SK-N-SH (cell line): Measurements from ENCODE around the gene ITFG1. TPM values are rescaled to one million over a fixed set of nuclear protein-coding genes. Genes with fewer than 3 reads are reported as not detected.

ENCODE experiments used
- CTCF ChIA-PET: fragments of 300-600, 350-600 bp; formaldehyde crosslinking; extraction: SDS; loops from one replicate; lab custom pipeline; 2021; lab: Yijun Ruan, JAX
- POLR2A ChIA-PET: fragments of 350-600 bp; sonication (Branson Sonifier 250); formaldehyde crosslinking; extraction: SDS; loops from one replicate; lab custom pipeline; 2020; ENCODE audit warnings: antibody characterized with exemption, inconsistent platforms; lab: Yijun Ruan, JAX
- DNase-seq: peaks from one replicate; pipeline ENCODE4 v3.0.0; 2012
- H2AFZ ChIP-seq: fragments of 200-600 bp; sonication (generic); 2 replicates; pipeline ENCODE4 v1.8.1; 2016; ENCODE audit warnings: antibody characterized with exemption, mild to moderate bottlenecking, low read depth
- H3F3A ChIP-seq: fragments of 200-600 bp; sonication (generic); replicated peaks from 2 replicates; pipeline ENCODE3; 2016; ENCODE audit warnings: antibody characterized with exemption, mild to moderate bottlenecking; ENCODE audit not compliant: insufficient read depth
- H3K27ac ChIP-seq, 2 experiments: fragments of 200-500 bp in 1 of 2; fragments of 200-600 bp in 1 of 2; sonication (Bioruptor generic) in 1 of 2; sonication (generic), shearing (Covaris generic) in 1 of 2; 2 replicates each; pipeline versions ENCODE4 v1.5.1 to v1.6.1; 2014 to 2016; ENCODE audit warnings: low read depth in 2 of 2, inconsistent platforms in 1 of 2, low read length in 1 of 2, mild to moderate bottlenecking in 1 of 2, mixed read lengths in 1 of 2
- H3K27me3 ChIP-seq: fragments of 200-600 bp; sonication (generic), shearing (Covaris generic); 2 replicates; pipeline ENCODE4 v1.6.1; 2016; ENCODE audit warnings: mixed run types; ENCODE audit not compliant: insufficient read depth
- H3K36me3 ChIP-seq, 2 experiments: fragments of 200-500 bp in 1 of 2; fragments of 200-600 bp in 1 of 2; sonication (Bioruptor generic) in 1 of 2; sonication (generic) in 1 of 2; replicated peaks in 1 of 2; 2 replicates each; pipeline versions ENCODE3 to v1.5.1; 2014 to 2016; ENCODE audit warnings: low read length in 1 of 2, mild to moderate bottlenecking in 1 of 2; ENCODE audit not compliant: insufficient read depth in 2 of 2, control insufficient read depth in 1 of 2
- H3K4me1 ChIP-seq, 2 experiments: fragments of 200-500 bp in 1 of 2; fragments of 200-600 bp in 1 of 2; sonication (Bioruptor generic) in 1 of 2; sonication (generic), shearing (Covaris generic) in 1 of 2; 2 replicates each; pipeline versions ENCODE4 v1.5.1 to v1.6.1; 2014 to 2016; ENCODE audit warnings: low read depth in 1 of 2, low read length in 1 of 2, mixed run types in 1 of 2; ENCODE audit not compliant: insufficient read depth in 2 of 2, control insufficient read depth in 1 of 2
- H3K4me2 ChIP-seq: fragments of 200-600 bp; sonication (generic), shearing (Covaris generic); 2 replicates; pipeline ENCODE4 v1.6.1; 2017; ENCODE audit warnings: mixed run types
- H3K4me3 ChIP-seq, 2 experiments: fragments of 200-500 bp in 1 of 2; fragments of 200-600 bp in 1 of 2; sonication (Bioruptor generic) in 1 of 2; sonication (generic), shearing (Covaris generic) in 1 of 2; 2 replicates each; pipeline versions ENCODE4 v1.5.1 to v1.8.1; 2014 to 2016; ENCODE audit warnings: low read depth in 2 of 2, inconsistent platforms in 1 of 2, low read length in 1 of 2, mild to moderate bottlenecking in 1 of 2, mixed read lengths in 1 of 2, moderate library complexity in 1 of 2
- H3K79me2 ChIP-seq: fragments of 200-600 bp; sonication (generic); 2 replicates; pipeline ENCODE4 v1.8.1; 2017; ENCODE audit warnings: mild to moderate bottlenecking; ENCODE audit not compliant: insufficient read depth
- H3K9ac ChIP-seq: fragments of 200-600 bp; sonication (generic); 2 replicates; pipeline ENCODE4 v1.6.1; 2017; ENCODE audit warnings: mixed run types
- H3K9me2 ChIP-seq: fragments of 200-600 bp; sonication (generic); 2 replicates; pipeline ENCODE4 v1.6.1; 2017; ENCODE audit warnings: mixed run types
- H3K9me3 ChIP-seq: fragments of 200-600 bp; sonication (generic); 2 replicates; pipeline ENCODE4 v1.6.1; 2017; ENCODE audit warnings: mixed run types, mild to moderate bottlenecking, moderate library complexity
- H4K20me1 ChIP-seq: fragments of 200-600 bp; sonication (generic); 2 replicates; pipeline ENCODE4 v1.6.1; 2017; ENCODE audit warnings: mild to moderate bottlenecking, mixed run types; ENCODE audit not compliant: insufficient read depth
- CTCF ChIP-seq: fragments of 200-600 bp; sonication (generic); IDR thresholded peaks from 2 replicates; pipeline ENCODE4 v1.6.1; 2017; ENCODE audit warnings: antibody characterized with exemption, mild to moderate bottlenecking, moderate library complexity
- EP300 ChIP-seq, 2 experiments: IDR thresholded peaks; 2 replicates each; pipeline versions ENCODE4 v1.4.0 to v1.6.1; 2012; ENCODE audit warnings: borderline replicate concordance in 1 of 2, low read depth in 1 of 2, low read length in 1 of 2
- EZH2phosphoT487 ChIP-seq: fragments of 200-600 bp; sonication (generic); IDR thresholded peaks from 2 replicates; pipeline ENCODE4 v1.6.1; 2017; ENCODE audit warnings: low read depth, mixed run types, mild to moderate bottlenecking, antibody characterized with exemption, moderate library complexity, borderline replicate concordance
- FOXJ3 ChIP-seq: sonication (generic); formaldehyde crosslinking; IDR thresholded peaks from 2 replicates; pipeline ENCODE4 v1.5.1; 2020; ENCODE audit warnings: mild to moderate bottlenecking, missing genetic modification reagents
- GABPA ChIP-seq: IDR thresholded peaks from 2 replicates; pipeline ENCODE4 v1.4.0; 2012; ENCODE audit warnings: low read depth, mild to moderate bottlenecking
- GATA2 ChIP-seq: sonication (generic); formaldehyde crosslinking; IDR thresholded peaks from 2 replicates; pipeline ENCODE4 v1.5.0; 2020; ENCODE audit warnings: mild to moderate bottlenecking, missing genetic modification reagents
- JUND ChIP-seq: IDR thresholded peaks from 2 replicates; pipeline ENCODE4 v1.4.0; 2012
- MXI1 ChIP-seq: IDR thresholded peaks from 2 replicates; pipeline ENCODE4 v1.6.1; 2012; ENCODE audit warnings: mild to moderate bottlenecking, low read depth, low read length, improper control_type of control experiment
- NFIC ChIP-seq: IDR thresholded peaks from 2 replicates; pipeline ENCODE4 v1.4.0; 2012; ENCODE audit warnings: borderline replicate concordance
- POLR2AphosphoS5 ChIP-seq: IDR thresholded peaks from 2 replicates; pipeline ENCODE4 v1.6.1; 2012; ENCODE audit warnings: low read depth, low read length
- RAD21 ChIP-seq: IDR thresholded peaks from 2 replicates; pipeline ENCODE4 v1.6.1; 2012; ENCODE audit warnings: mild to moderate bottlenecking, low read length
- RCOR1 ChIP-seq: fragments of 150-350 bp; IDR thresholded peaks from 2 replicates; pipeline ENCODE4 v1.6.1; 2017; ENCODE audit warnings: antibody characterized with exemption, low read length
- RFX5 ChIP-seq: IDR thresholded peaks from 2 replicates; pipeline ENCODE4 v1.6.1; 2012; ENCODE audit warnings: mild to moderate bottlenecking, improper control_type of control experiment, low read length
- SMC3 ChIP-seq: IDR thresholded peaks from 2 replicates; pipeline ENCODE4 v1.6.1; 2012; ENCODE audit warnings: low read depth, low read length, improper control_type of control experiment
- TCF12 ChIP-seq: IDR thresholded peaks from 2 replicates; pipeline ENCODE4 v1.4.0; 2012
- YY1 ChIP-seq: IDR thresholded peaks from 2 replicates; pipeline ENCODE4 v1.4.0; 2012; ENCODE audit warnings: low read depth, mild to moderate bottlenecking
- ZBTB33 ChIP-seq: IDR thresholded peaks from 2 replicates; pipeline ENCODE4 v1.4.0; 2012; ENCODE audit warnings: low read depth, borderline replicate concordance
- WGBS: methylation state at CpG from one replicate; pipeline ENCODE4 v1.1.6; 2017; ENCODE audit warnings: low lambda C conversion rate; 5-methylcytosine and 5-hydroxymethylcytosine counted together
- polyA plus RNA-seq, 3 experiments: library from polyadenylated mRNA; depleted of rRNA; stranded (reverse); fragments of >200 nt; gene quantifications; 2 replicates each; pipeline ENCODE4 v1.2.3, GENCODE V29; 2012
- TF ChIP-seq, protein P1 (sequence below): IDR thresholded peaks from 2 replicates; pipeline ENCODE4 v1.6.1; 2012; ENCODE audit warnings: mild to moderate bottlenecking, low read depth, low read length, moderate library complexity

ITFG1 gene
- polyA plus RNA-seq, 1 of the 3 experiments (the other 2 are of a cell fraction): 48.6 TPM

DNA sequence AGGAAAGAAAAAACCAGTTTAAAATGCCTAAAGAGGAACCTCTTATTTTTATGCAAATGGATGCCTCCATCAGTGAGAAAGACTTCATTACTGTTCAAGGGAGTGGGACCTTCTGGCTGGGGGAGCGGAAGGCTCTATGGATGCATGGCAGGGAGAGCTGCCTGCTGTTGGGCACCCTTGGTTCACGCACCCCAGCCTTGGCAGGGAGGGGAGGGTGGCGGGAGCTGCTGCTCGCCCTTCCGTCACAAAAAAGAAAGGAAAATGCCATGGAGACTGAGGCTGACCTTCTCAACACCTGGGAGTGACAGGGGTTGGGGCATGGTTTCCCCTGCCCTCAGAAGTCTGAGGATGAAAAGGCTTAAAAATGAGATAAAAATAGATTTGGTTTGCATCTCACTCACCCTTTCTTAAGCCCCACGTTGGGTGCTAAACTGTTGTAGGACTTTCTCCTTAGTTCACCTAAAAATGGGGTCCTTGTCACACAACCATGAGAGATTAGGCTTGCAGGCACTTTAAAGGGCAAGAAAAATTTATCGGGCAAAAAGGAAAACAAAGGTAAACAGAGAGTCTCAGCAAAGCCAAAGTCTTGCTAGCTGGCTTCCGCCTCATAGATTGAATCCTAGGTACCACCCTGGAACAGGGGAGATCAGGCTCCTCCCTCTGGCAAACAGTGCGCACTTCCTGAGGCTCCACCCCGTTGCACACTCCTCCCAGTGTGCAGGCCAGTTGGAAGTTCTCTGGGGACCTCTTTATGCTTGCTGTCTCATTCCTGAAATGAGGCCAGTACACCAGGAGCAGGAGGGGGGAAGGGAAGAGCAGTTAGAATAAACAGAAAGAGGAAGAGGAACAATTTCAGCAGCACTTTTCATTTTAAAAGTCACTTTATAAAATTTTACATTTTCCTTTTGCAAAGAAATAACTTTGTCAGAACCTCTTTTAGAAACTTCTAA lies 31.8 kb upstream of the ITFG1 start:
- no peaks in the 10 kb centered on the region for H3F3A ChIP-seq
- no peak overlapping the region for H3K27ac ChIP-seq
- TF ChIP-seq SMC3 (no peak), ZBTB33 (no peak), RFX5 (no peak), EP300 (IDR thresholded peaks at IDR 0.05; ENCODE audit: borderline replicate concordance in 1 of 2, low read depth in 1 of 2, low read length in 1 of 2) (no peak), POLR2AphosphoS5 (no peak)
- ChIA-PET POLR2A (no interaction called here), CTCF (interaction anchor here (0.6 kb wide), 2 partner anchors 351 to 641 kb away, joined by 3 read pairs; no protein-coding TSS in a partner anchor)
- H3K36me3 ChIP-seq: no peaks in the 10 kb centered on the region
- no peak overlapping the region for H3K4me2 ChIP-seq
- H2AFZ ChIP-seq: no peak overlapping the region
- no peak overlapping the region for H3K9ac ChIP-seq
- no peaks in the 10 kb centered on the region for H3K27me3 ChIP-seq
- DNase-seq: no peak
- H3K4me3 ChIP-seq: no peak overlapping the region
- peaks cover 20% of the 10 kb centered on the region for H3K79me2 ChIP-seq
- no peaks in the 10 kb centered on the region for H3K9me2 ChIP-seq
- H3K4me1 ChIP-seq: no peaks in the 10 kb centered on the region; a peak in 1 of 4 replicates
- WGBS: 91% methylated on average over 10 of the region's 10 CpGs
- peaks cover 9% of the 10 kb centered on the region for H3K9me3 ChIP-seq
- H4K20me1 ChIP-seq: no peaks in the 10 kb centered on the region

GRCh38 chr16:47492036-47492427 lies 31.2 kb upstream of the ITFG1 start:
- no peak for DNase-seq
- Histone ChIP-seq H3K27me3 (no peaks in the 10 kb centered on the region), H3K27ac (no peak overlapping the region), H3F3A (no peaks in the 10 kb centered on the region), H3K9me3 (peaks cover 10% of the 10 kb centered on the region), H2AFZ (no peak overlapping the region), H3K79me2 (peaks cover 20% of the 10 kb centered on the region), H3K4me3 (no peak overlapping the region), H4K20me1 (no peaks in the 10 kb centered on the region), H3K9me2 (no peaks in the 10 kb centered on the region), H3K4me2 (no peak overlapping the region), H3K36me3 (peaks cover 0 to 3% of the 10 kb centered on the region in 2 experiments), H3K9ac (no peak overlapping the region), H3K4me1 (no peaks in the 10 kb centered on the region; a peak in 1 of 4 replicates)
- WGBS: 85% methylated on average over 1 of the region's 1 CpG
- TF ChIP-seq RFX5 (no peak), RCOR1 (no peak), EP300 (IDR thresholded peaks at IDR 0.05; ENCODE audit: borderline replicate concordance in 1 of 2, low read depth in 1 of 2, low read length in 1 of 2) (no peak), EZH2phosphoT487 (no peak), GABPA (no peak), CTCF (no peak), MXI1 (no peak), RAD21 (no peak), TCF12 (no peak), NFIC (no peak), JUND (no peak), POLR2AphosphoS5 (no peak), YY1 (no peak), FOXJ3 (CRISPR knock-in tag) (no peak), GATA2 (CRISPR knock-in tag) (no peak)
- TF ChIP-seq, protein P1, sequence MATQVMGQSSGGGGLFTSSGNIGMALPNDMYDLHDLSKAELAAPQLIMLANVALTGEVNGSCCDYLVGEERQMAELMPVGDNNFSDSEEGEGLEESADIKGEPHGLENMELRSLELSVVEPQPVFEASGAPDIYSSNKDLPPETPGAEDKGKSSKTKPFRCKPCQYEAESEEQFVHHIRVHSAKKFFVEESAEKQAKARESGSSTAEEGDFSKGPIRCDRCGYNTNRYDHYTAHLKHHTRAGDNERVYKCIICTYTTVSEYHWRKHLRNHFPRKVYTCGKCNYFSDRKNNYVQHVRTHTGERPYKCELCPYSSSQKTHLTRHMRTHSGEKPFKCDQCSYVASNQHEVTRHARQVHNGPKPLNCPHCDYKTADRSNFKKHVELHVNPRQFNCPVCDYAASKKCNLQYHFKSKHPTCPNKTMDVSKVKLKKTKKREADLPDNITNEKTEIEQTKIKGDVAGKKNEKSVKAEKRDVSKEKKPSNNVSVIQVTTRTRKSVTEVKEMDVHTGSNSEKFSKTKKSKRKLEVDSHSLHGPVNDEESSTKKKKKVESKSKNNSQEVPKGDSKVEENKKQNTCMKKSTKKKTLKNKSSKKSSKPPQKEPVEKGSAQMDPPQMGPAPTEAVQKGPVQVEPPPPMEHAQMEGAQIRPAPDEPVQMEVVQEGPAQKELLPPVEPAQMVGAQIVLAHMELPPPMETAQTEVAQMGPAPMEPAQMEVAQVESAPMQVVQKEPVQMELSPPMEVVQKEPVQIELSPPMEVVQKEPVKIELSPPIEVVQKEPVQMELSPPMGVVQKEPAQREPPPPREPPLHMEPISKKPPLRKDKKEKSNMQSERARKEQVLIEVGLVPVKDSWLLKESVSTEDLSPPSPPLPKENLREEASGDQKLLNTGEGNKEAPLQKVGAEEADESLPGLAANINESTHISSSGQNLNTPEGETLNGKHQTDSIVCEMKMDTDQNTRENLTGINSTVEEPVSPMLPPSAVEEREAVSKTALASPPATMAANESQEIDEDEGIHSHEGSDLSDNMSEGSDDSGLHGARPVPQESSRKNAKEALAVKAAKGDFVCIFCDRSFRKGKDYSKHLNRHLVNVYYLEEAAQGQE: no peak
- ChIA-PET CTCF (interaction anchor here (0.6 kb wide), 1 partner anchor 642 kb away, joined by 3 read pairs; no protein-coding TSS in a partner anchor), POLR2A (no interaction called here)
